Activated T-helper 1 cell treated with anti-CD3 and anti-CD28 coated beads, Interleukin-12 subunit alpha, Interleukin-12 subunit beta, Interleukin-2, Interleukin-4 antibody, amounts not matched to agents 30 ng/mL and 10 ng/mL and 1 ng/mL, durations not matched to agents 14 hours and 24 hours and 36 hours (primary cell): ENCODE measurements around the gene ZNF302. TPM values are rescaled to one million over a fixed set of nuclear protein-coding genes. Genes with fewer than 3 reads are reported as not detected.

ENCODE experiments used
- total RNA-seq: library from RNA; stranded (reverse); gene quantifications from 2 replicates; pipeline ENCODE4 v1.2.3, GENCODE V29; 2022

The ZNF302 gene
- total RNA-seq, 1 donor from 2014 or later, result 14.8 TPM

Other genes with a start within 250 kb of the ZNF302 start
- gene UBA2, start 249.3 kb upstream of the ZNF302 start, total RNA-seq, result 173 and 175 TPM in 2 replicates
- 0.39 and 0.86 TPM in 2 replicates for gene WTIP, start 195.9 kb upstream of the ZNF302 start, total RNA-seq
- 0.20 TPM in 1 of 2 replicates, not detected in the other for gene SCGB2B2, start 519 bp upstream of the ZNF302 start, total RNA-seq
- gene ZNF181, start 56.6 kb downstream of the ZNF302 start, total RNA-seq, result 3.1 and 4.3 TPM in 2 replicates
- 2.3 and 2.6 TPM in 2 replicates for gene ZNF599, start 95.5 kb downstream of the ZNF302 start, total RNA-seq
- 3.4 and 4.5 TPM in 2 replicates for gene ZNF30, start 249.2 kb downstream of the ZNF302 start, total RNA-seq